SK-N-SH treated with all-trans-retinoic acid at 6 μM for 48 hours (cell line): Measurements from ENCODE around the gene AHCYL1.

ENCODE experiments used
- OSR1 ChIP-seq: fragments of 250-450 bp; sonication (Bioruptor Pico); IDR thresholded peaks from 2 replicates; pipeline ENCODE4 v1.8.0; 2022; ENCODE audit warnings: moderate library complexity, mild to moderate bottlenecking, inconsistent platforms
- PATZ1 ChIP-seq: fragments of 250-450 bp; sonication (Bioruptor Pico); IDR thresholded peaks from 2 replicates; pipeline ENCODE4 v1.8.0; 2020; ENCODE audit warnings: mild to moderate bottlenecking, moderate library complexity, borderline replicate concordance
- TF ChIP-seq, protein P1 (sequence below): fragments of 250-450 bp; sonication (Bioruptor Pico); IDR thresholded peaks from 2 replicates; pipeline ENCODE4 v1.5.1; 2021; ENCODE audit warnings: mild to moderate bottlenecking, moderate library complexity

GRCh38 chr1:109994654-109995053 is 10.1 kb downstream of the AHCYL1 start:
- TF ChIP-seq PATZ1 (CRISPR knock-in tag) (no peak), OSR1 (no peak)
- TF ChIP-seq, protein P1, sequence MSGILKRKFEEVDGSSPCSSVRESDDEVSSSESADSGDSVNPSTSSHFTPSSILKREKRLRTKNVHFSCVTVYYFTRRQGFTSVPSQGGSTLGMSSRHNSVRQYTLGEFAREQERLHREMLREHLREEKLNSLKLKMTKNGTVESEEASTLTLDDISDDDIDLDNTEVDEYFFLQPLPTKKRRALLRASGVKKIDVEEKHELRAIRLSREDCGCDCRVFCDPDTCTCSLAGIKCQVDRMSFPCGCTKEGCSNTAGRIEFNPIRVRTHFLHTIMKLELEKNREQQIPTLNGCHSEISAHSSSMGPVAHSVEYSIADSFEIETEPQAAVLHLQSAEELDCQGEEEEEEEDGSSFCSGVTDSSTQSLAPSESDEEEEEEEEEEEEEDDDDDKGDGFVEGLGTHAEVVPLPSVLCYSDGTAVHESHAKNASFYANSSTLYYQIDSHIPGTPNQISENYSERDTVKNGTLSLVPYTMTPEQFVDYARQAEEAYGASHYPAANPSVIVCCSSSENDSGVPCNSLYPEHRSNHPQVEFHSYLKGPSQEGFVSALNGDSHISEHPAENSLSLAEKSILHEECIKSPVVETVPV (CRISPR knock-in tag), result no peak
